ENCODE measurements around the gene BEND6.

BEND6 gene

GRCh38 chr6:56946368-56946767, 8.5 kb upstream of the BEND6 start:
- H3K4me3 ChIP-seq (ENCODE audit: low read depth in 1 of 2, low read length in 2 of 2), result no peak overlapping the region
- H3K36me3 ChIP-seq (ENCODE audit: control insufficient read depth in 1 of 2, insufficient read depth in 2 of 2, low read length in 2 of 2), result no peaks in the 10 kb centered on the region
- H3K27ac ChIP-seq (ENCODE audit: low read length), result no peak overlapping the region
- no peaks in the 10 kb centered on the region for H3K4me1 ChIP-seq (ENCODE audit: control insufficient read depth in 1 of 2, insufficient read depth in 2 of 2, low read length in 2 of 2)
- peaks cover 0 to 2% of the 10 kb centered on the region in 2 donors for H3K9me3 ChIP-seq (ENCODE audit: control insufficient read depth in 1 of 2, low read length in 2 of 2)
- no peaks in the 10 kb centered on the region for H3K27me3 ChIP-seq (ENCODE audit: low read depth, low read length)

GRCh38 chr6:56947924-56948323, 7.0 kb upstream of the BEND6 start:
- Histone ChIP-seq H3K27ac (ENCODE audit: low read length) (no peak overlapping the region), H3K9me3 (ENCODE audit: control insufficient read depth in 1 of 2, low read length in 2 of 2) (no peaks in the 10 kb centered on the region), H3K4me3 (ENCODE audit: low read depth in 1 of 2, low read length in 2 of 2) (no peak overlapping the region), H3K4me1 (ENCODE audit: control insufficient read depth in 1 of 2, insufficient read depth in 2 of 2, low read length in 2 of 2) (no peaks in the 10 kb centered on the region), H3K27me3 (ENCODE audit: low read depth, low read length) (no peaks in the 10 kb centered on the region), H3K36me3 (ENCODE audit: control insufficient read depth in 1 of 2, insufficient read depth in 2 of 2, low read length in 2 of 2) (no peaks in the 10 kb centered on the region)

- Histone ChIP-seq H3K27me3 (ENCODE audit: low read depth, low read length) (peaks cover 5% of the 10 kb centered on the region), H3K9me3 (ENCODE audit: control insufficient read depth in 1 of 2, low read length in 2 of 2) (no peaks in the 10 kb centered on the region), H3K27ac (ENCODE audit: low read length) (no peak overlapping the region), H3K4me1 (ENCODE audit: control insufficient read depth in 1 of 2, insufficient read depth in 2 of 2, low read length in 2 of 2) (no peaks in the 10 kb centered on the region), H3K36me3 (ENCODE audit: control insufficient read depth in 1 of 2, insufficient read depth in 2 of 2, low read length in 2 of 2) (no peaks in the 10 kb centered on the region), H3K4me3 (ENCODE audit: low read depth in 1 of 2, low read length in 2 of 2) (no peak overlapping the region)
Measured at GRCh38 chr6:56949265-56949664, 5.6 kb upstream of the BEND6 start.

GRCh38 chr6:56949925-56950495, 4.9 kb upstream of the BEND6 start:
- Histone ChIP-seq H3K27ac (ENCODE audit: low read length) (no peak overlapping the region), H3K9me3 (ENCODE audit: control insufficient read depth in 1 of 2, low read length in 2 of 2) (no peaks in the 10 kb centered on the region), H3K4me1 (ENCODE audit: control insufficient read depth in 1 of 2, insufficient read depth in 2 of 2, low read length in 2 of 2) (no peaks in the 10 kb centered on the region), H3K36me3 (ENCODE audit: control insufficient read depth in 1 of 2, insufficient read depth in 2 of 2, low read length in 2 of 2) (no peaks in the 10 kb centered on the region), H3K27me3 (ENCODE audit: low read depth, low read length) (peaks cover 5% of the 10 kb centered on the region), H3K4me3 (ENCODE audit: low read depth in 1 of 2, low read length in 2 of 2) (no peak overlapping the region)

GRCh38 chr6:56951049-56951831, 3.7 kb upstream of the BEND6 start:
- Histone ChIP-seq H3K27ac (ENCODE audit: low read length) (no peak overlapping the region), H3K27me3 (ENCODE audit: low read depth, low read length) (peaks cover 5% of the 10 kb centered on the region), H3K9me3 (ENCODE audit: control insufficient read depth in 1 of 2, low read length in 2 of 2) (no peaks in the 10 kb centered on the region), H3K4me3 (ENCODE audit: low read depth in 1 of 2, low read length in 2 of 2) (no peak overlapping the region), H3K4me1 (ENCODE audit: control insufficient read depth in 1 of 2, insufficient read depth in 2 of 2, low read length in 2 of 2) (peaks cover 0 to 3% of the 10 kb centered on the region in 2 donors), H3K36me3 (ENCODE audit: control insufficient read depth in 1 of 2, insufficient read depth in 2 of 2, low read length in 2 of 2) (no peaks in the 10 kb centered on the region)

- Histone ChIP-seq H3K9me3 (ENCODE audit: control insufficient read depth in 1 of 2, low read length in 2 of 2) (no peaks in the 10 kb centered on the region), H3K4me3 (ENCODE audit: low read depth in 1 of 2, low read length in 2 of 2) (peak overlapping the region; percentile 74 to 82), H3K27me3 (ENCODE audit: low read depth, low read length) (peaks cover 5% of the 10 kb centered on the region), H3K36me3 (ENCODE audit: control insufficient read depth in 1 of 2, insufficient read depth in 2 of 2, low read length in 2 of 2) (no peaks in the 10 kb centered on the region), H3K27ac (ENCODE audit: low read length) (peak overlapping the region; percentile 34), H3K4me1 (ENCODE audit: control insufficient read depth in 1 of 2, insufficient read depth in 2 of 2, low read length in 2 of 2) (peaks cover 0 to 3% of the 10 kb centered on the region in 2 donors)
Measured at GRCh38 chr6:56953597-56954402, 1.1 kb upstream of the BEND6 start.

GRCh38 chr6:56955171-56956155, 556 bp downstream of the BEND6 start:
- Histone ChIP-seq H3K27me3 (ENCODE audit: low read depth, low read length) (peaks cover 5% of the 10 kb centered on the region), H3K9me3 (ENCODE audit: control insufficient read depth in 1 of 2, low read length in 2 of 2) (no peaks in the 10 kb centered on the region), H3K27ac (ENCODE audit: low read length) (no peak overlapping the region), H3K36me3 (ENCODE audit: control insufficient read depth in 1 of 2, insufficient read depth in 2 of 2, low read length in 2 of 2) (no peaks in the 10 kb centered on the region), H3K4me1 (ENCODE audit: control insufficient read depth in 1 of 2, insufficient read depth in 2 of 2, low read length in 2 of 2) (peaks cover 0 to 3% of the 10 kb centered on the region in 2 donors), H3K4me3 (ENCODE audit: low read depth in 1 of 2, low read length in 2 of 2) (peak overlapping the region; percentile 66 to 72)

GRCh38 chr6:56956491-56956890, 1.6 kb downstream of the BEND6 start:
- no peaks in the 10 kb centered on the region for H3K9me3 ChIP-seq (ENCODE audit: control insufficient read depth in 1 of 2, low read length in 2 of 2)
- H3K27ac ChIP-seq (ENCODE audit: low read length), result no peak overlapping the region
- H3K36me3 ChIP-seq (ENCODE audit: control insufficient read depth in 1 of 2, insufficient read depth in 2 of 2, low read length in 2 of 2), result no peaks in the 10 kb centered on the region
- peaks cover 0 to 3% of the 10 kb centered on the region in 2 donors for H3K4me1 ChIP-seq (ENCODE audit: control insufficient read depth in 1 of 2, insufficient read depth in 2 of 2, low read length in 2 of 2)
- H3K27me3 ChIP-seq (ENCODE audit: low read depth, low read length), result peaks cover 5% of the 10 kb centered on the region
- H3K4me3 ChIP-seq (ENCODE audit: low read depth in 1 of 2, low read length in 2 of 2), result no peak overlapping the region

GRCh38 chr6:56957856-56958255, 2.9 kb downstream of the BEND6 start:
- H3K4me1 ChIP-seq (ENCODE audit: control insufficient read depth in 1 of 2, insufficient read depth in 2 of 2, low read length in 2 of 2), result peaks cover 0 to 3% of the 10 kb centered on the region in 2 donors
- H3K4me3 ChIP-seq (ENCODE audit: low read depth in 1 of 2, low read length in 2 of 2), result no peak overlapping the region
- no peaks in the 10 kb centered on the region for H3K9me3 ChIP-seq (ENCODE audit: control insufficient read depth in 1 of 2, low read length in 2 of 2)
- peaks cover 5% of the 10 kb centered on the region for H3K27me3 ChIP-seq (ENCODE audit: low read depth, low read length)
- no peaks in the 10 kb centered on the region for H3K36me3 ChIP-seq (ENCODE audit: control insufficient read depth in 1 of 2, insufficient read depth in 2 of 2, low read length in 2 of 2)
- H3K27ac ChIP-seq (ENCODE audit: low read length), result no peak overlapping the region

GRCh38 chr6:56958481-56958880, 3.6 kb downstream of the BEND6 start:
- H3K36me3 ChIP-seq (ENCODE audit: control insufficient read depth in 1 of 2, insufficient read depth in 2 of 2, low read length in 2 of 2), result no peaks in the 10 kb centered on the region
- H3K9me3 ChIP-seq (ENCODE audit: control insufficient read depth in 1 of 2, low read length in 2 of 2), result no peaks in the 10 kb centered on the region
- no peak overlapping the region for H3K27ac ChIP-seq (ENCODE audit: low read length)
- peaks cover 5% of the 10 kb centered on the region for H3K27me3 ChIP-seq (ENCODE audit: low read depth, low read length)
- H3K4me1 ChIP-seq (ENCODE audit: control insufficient read depth in 1 of 2, insufficient read depth in 2 of 2, low read length in 2 of 2), result peaks cover 0 to 3% of the 10 kb centered on the region in 2 donors
- H3K4me3 ChIP-seq (ENCODE audit: low read depth in 1 of 2, low read length in 2 of 2), result no peak overlapping the region

Measured in muscle layer of duodenum (tissue), 2 donors.